DMS79 treated with DMSO at 0.1 percent for 48 hours (cell line): ENCODE results near the gene MCM3AP.
A peak's percentile ranks its signal among the peaks of the same experiment; 100 is the strongest.
"Not testable (repeated sequence)": the region's sequence is repeated elsewhere in the genome, so short reads cannot be mapped to it uniquely, and the experiment has no call there.

Experiments used
- DNase-seq: peaks from one replicate; lab custom pipeline; 2025; lab: John Stamatoyannopoulos, UW

The MCM3AP gene

GRCh38 chr21:46311568-46311967, 26.2 kb upstream of the MCM3AP start:
- DNase-seq = no peak

- DNase-seq = not testable (repeated sequence)
These were observed 24.8 kb upstream of the MCM3AP start for GRCh38 chr21:46310260-46310659.

GRCh38 chr21:46308431-46308830, 23.0 kb upstream of the MCM3AP start:
- no peak for DNase-seq

- no peak for DNase-seq
These were observed 22.2 kb upstream of the MCM3AP start for GRCh38 chr21:46307625-46308024.

GRCh38 chr21:46304955-46305354, 19.5 kb upstream of the MCM3AP start:
- no peak for DNase-seq

- DNase-seq = no peak
These were observed 19.0 kb upstream of the MCM3AP start for GRCh38 chr21:46304437-46304836.

GRCh38 chr21:46301759-46302158, 16.3 kb upstream of the MCM3AP start:
- DNase-seq = no peak

- DNase-seq = no peak
These were observed 13.8 kb upstream of the MCM3AP start for GRCh38 chr21:46299167-46299566.

- DNase-seq = peak; percentile 32
These were observed 12.2 kb upstream of the MCM3AP start for GRCh38 chr21:46297338-46298271.

- no peak for DNase-seq
These were observed 10.8 kb upstream of the MCM3AP start for GRCh38 chr21:46295996-46296752.

GRCh38 chr21:46295177-46295770, 9.9 kb upstream of the MCM3AP start:
- DNase-seq = no peak

- DNase-seq = no peak
These were observed 9.3 kb upstream of the MCM3AP start for GRCh38 chr21:46294647-46295176.

GRCh38 chr21:46291561-46291960, 6.2 kb upstream of the MCM3AP start:
- DNase-seq = no peak

- no peak for DNase-seq
These were observed 4.3 kb upstream of the MCM3AP start for GRCh38 chr21:46289655-46290179.

- no peak for DNase-seq
These were observed 2.1 kb upstream of the MCM3AP start for GRCh38 chr21:46287541-46287940.

- DNase-seq = no peak
These were observed 1.2 kb upstream of the MCM3AP start for GRCh38 chr21:46286648-46287002.

- peak; percentile 80 for DNase-seq
These were observed 593 bp upstream of the MCM3AP start, which contains the start of gene YBEY for GRCh38 chr21:46285761-46286647. TSS of gene YBEY (plus strand) at chr21:46286342. CDS start at chr21:46286914, 572 bp downstream.

- no peak for DNase-seq
These were observed 678 bp downstream of the MCM3AP start for GRCh38 chr21:46284733-46285132.

GRCh38 chr21:46284077-46284644, 1.2 kb downstream of the MCM3AP start:
- no peak for DNase-seq

GRCh38 chr21:46274797-46275390, 10.5 kb downstream of the MCM3AP start:
- DNase-seq = no peak
